NCI-H146 treated with DMSO at 0.1 percent for 48 hours (cell line): ENCODE data around the gene STT3B.

Experiments used
- DNase-seq: peaks from one replicate; lab custom pipeline; 2025; ENCODE audit not compliant: unreplicated experiment; lab: John Stamatoyannopoulos, UW

Gene STT3B

DNA sequence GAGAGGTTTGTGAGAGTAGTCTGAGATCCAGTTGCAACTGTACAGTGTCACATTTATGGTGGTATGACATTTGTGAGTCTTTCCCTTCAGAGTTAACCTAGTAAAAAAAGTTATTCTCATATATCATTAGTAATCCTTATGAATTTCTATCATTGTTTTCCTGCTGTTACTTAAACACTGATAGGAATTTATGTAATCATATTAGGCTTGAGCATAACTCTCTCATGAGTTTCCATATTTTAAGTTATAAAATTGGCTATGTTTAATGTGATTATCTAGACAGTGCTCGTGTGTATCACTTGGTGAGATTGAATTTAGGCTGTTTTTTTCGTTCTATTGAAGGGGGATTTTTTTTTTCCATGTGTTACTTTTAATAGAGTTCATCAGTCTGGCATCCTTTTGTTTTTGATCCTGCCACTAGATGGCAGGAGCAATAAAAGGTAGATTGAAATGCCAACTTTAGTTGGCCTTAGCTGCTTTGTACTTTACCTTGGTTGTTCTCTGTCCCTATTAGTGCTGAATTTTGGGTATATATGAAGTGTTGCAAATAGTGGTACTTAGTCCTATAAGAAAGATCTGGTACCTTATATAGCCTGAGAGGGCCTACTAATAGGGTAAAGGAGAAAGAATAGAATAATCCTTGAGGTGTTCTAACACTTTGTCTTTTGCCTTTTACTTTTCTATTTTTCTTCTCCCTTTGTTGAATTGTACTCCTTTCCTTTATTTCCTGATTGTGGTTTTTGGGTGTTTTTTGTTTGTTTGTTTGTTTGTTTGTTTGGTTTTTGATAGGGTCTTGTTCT lies 17.9 kb downstream of the STT3B start:
- DNase-seq, result no peak

DNA sequence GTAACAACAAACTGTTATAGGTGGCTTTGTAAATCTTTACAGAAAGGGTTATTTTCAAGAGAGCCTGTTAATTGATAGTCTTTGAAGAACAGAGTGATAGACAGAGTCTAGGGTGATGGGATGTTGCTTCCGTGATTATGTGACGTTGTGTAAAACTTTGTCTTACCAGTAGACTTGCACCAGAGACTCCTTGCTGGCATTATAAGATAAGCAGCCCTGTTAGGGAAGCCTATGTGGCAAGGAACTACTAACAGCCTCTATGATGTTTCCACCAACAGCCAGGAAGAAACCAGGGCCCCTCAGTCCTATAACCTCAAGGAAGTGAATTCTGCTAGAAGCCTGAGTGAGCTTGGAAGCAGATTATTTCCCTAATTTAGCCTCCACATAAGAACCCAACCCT lies 18.9 kb downstream of the STT3B start:
- DNase-seq, result no peak

DNA sequence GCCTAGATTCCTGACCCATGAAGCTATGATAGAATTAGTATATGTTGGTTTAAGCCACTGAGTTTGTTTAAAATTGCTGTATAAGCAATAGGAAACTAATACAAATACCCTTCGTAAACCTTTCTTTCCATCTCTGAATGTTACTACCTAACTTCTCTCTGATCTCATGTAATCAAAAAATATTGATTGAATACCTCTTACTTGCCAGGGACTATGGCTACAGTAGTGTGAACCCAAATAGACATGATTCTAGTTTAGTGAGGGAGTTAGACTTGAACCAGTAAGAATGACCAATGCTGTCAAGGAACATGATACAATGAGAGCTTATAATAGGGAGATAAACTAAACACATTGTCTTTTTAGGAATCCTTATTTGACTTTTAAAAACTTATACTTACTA lies 19.4 kb downstream of the STT3B start:
- no peak for DNase-seq

DNA sequence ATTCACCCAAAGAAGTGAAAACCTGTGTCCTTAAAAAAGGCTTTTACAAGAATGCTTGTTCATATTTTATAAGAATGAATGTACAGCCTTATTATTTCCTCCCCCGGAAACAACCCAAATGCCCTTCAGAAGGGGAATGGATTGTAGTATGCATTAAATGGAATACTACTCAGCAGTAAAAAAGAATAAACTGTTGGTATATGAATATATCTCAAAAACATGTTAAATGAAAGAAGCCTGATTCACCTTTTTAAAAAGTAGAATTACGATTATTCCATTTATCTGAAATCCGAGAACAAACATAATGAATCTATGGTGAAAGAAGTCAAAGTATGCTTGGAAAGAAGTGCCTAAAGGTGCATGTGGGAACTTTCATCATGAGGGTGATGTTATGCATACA lies 20.5 kb downstream of the STT3B start:
- DNase-seq, result no peak

DNA sequence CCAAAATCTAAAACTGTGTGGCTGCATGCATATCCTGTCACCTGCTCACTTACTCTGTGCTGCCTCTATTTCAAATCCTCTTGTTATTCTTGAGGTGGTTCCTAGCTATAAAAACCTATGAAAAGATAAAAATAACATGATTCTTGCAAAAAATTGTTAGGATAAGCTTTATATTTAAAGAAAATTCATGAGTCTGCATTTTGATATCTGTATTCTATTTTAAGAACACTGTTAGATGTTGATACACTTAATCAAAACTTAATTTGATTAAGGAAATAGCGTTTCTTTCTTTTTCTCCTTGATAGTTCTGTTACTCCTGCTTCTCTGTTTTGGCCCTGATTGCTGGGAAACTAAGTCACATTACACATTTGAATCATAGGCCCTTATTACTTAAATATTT lies 22.5 kb downstream of the STT3B start:
- no peak for DNase-seq

DNA sequence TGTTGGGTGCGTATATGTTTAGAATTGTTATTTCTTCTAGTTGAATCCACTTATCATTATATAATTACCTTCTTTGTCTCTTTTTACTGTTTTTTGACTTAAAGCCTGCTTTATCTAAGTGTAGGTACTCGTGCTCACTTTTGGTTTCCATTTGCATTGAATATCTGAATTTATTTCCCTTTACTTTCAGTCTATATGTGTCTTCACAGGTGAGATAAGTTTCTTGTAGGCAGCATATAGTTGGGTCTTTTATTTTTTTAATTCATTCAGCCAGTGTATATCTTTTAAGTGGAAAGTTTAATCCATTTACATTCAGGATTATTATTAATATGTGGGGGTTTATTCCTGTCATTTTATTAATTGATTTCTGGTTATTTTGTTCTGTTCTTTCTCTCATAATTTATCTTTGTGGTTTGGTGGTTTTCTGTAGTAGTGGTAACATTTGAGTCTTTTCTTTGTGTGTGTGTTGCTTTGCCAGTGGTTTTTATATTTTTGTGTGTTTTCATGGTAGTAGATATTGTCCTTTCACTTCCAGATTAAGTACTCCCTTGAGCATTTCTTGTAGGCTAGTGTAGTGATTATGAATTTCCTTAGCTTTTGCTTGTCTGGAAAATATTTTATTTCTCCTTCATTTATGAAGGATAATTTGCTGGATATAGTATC lies 27.3 kb downstream of the STT3B start:
- DNase-seq, result no peak

DNA sequence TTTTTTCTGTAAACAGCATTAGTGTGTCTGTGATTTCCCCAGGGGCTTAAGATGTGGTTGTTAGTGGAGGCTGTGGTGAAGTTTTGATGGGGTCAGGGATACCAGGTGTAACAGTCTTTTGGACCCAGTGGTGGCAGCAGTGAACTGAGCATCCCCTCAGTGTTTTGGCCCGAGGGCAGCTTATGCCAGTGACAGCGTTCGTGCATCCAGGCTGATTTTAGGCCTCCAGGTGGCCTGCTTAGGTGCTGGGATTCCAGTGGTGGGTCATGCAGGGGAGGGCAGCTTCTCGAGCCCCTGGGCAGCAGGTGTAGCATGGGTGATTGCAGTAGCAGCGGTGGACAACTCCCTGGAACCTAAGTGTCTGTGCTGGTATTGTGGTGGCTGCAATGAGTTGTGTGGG lies 29.2 kb downstream of the STT3B start:
- DNase-seq, result no peak

DNA sequence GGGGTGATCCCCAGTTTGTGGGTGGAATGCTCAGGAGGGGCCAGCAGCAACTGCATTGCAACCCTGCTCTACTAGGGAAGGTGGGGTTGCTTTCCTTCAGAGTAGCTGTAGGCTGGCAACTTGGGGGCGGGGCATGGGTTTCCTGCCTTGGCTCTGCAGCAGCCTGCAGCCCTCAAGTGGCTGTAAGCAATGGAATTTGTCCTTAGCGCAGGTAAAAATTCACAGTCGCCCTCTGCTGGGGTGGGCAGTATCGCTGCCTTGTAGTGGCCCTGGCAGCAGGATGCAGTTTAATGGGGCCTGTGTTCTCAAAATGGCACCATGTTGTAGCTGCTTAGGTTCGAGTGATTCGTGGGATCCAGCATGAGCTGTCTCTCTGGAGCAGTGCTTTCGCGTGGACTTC lies 29.8 kb downstream of the STT3B start:
- DNase-seq, result no peak

DNA sequence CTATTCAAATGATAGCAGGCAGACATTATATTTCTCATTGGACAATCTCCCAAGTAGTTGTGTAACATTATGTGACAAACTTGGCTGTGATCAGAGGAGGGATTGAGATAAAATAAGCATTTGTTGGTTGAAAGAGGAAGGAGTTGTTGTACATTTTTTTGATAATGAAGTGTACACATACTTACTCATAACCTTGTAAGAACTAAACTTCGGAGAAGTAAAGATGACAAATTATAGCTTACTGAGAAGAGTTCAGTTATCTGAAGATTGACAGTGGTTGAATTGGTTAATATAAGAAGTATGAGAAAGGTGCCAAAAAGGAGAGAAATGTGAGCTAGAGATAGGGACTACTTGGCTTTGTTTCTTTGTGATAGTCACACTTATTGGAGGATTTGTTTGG lies 32.6 kb downstream of the STT3B start:
- no peak for DNase-seq

DNA sequence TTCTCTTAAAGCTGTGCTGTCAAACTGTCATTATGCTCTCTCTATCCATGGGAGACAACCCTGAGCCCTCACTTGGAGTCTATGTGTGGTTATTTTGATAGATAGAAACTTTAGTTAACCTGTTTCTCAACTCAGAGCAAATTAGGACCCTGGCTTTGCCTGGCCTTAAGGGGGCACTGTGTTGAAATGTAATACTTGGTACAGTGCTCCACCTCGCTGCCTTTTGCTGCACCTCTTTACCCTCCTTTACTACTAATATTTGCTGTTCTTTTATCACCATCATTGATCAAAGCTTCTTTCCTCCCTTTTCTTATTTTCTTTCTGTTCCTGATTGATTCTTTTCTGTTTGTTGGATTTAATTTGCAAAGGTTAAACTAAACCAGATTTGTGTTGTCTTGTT lies 34.3 kb downstream of the STT3B start:
- DNase-seq, result no peak

DNA sequence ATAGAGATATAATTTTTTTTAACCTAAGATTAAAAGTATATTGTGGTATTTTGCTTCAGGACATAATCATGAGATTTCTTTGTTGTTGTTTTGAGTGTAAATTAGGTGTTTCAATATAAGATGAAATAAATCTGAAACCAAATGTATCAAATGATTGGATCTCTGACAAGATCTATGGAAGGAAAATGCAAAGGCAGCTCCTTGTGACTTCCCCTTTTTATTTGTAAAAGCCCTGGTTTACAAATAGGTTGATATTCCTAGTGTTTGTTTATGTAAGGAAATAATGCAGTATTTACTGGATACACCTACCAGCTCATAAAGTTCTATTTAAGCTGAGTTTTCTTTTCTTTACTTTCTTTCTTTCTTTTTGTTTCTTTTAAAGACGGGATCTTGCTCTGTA lies 35.9 kb downstream of the STT3B start:
- no peak for DNase-seq

DNA sequence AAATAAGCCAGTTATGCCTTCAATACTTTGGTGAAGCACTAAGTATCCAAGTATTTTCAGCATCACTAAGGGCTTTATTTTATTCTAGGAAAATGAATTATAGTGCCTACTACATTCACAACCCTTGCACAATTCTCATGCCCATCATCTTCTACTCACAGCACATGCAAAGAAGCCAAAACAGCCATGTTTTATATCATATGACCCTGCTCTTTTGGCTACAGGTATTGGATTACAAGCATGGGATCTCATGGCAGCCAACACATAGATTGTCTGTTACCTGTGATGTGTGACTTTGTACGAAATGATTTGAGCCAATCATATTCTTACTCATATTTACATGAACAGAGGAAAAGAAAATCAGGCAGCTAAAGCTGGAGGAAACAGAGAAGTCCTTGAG lies 38.6 kb downstream of the STT3B start:
- DNase-seq, result no peak

DNA sequence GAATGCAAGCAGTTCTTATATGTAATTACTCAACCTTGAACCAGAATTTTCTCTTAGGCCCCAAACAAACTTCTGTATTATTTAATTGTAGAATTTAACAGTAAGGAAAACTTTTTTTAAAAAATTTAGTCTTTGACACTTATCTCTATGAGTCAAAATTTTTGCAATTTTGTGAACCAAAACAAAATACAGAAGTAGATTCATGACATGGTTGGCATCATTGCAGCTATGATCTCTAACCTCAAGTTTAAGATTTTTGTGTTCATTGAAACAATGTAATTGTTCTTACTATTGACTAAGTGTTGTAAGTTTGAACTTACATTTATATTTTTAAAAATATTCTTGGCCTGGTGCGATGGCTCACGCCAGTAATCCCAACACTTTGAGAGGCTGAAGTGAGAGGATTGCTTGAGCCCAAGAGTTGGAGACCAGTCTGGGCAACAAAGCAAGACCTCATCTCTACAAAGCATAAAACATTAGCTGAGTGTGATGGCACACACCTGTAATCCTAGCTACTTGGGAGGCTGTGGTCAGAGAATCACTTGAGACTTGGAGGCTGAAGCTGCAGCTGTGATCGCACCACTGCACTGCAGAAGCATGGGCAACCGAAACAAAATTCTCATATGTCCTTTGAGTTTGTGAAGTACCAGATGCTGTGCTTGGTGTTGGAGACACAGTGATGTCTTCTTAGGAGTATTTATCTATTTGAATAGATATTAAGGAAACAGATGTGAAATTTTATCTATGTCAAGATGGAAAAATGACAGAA lies 39.7 kb downstream of the STT3B start:
- no peak for DNase-seq

DNA sequence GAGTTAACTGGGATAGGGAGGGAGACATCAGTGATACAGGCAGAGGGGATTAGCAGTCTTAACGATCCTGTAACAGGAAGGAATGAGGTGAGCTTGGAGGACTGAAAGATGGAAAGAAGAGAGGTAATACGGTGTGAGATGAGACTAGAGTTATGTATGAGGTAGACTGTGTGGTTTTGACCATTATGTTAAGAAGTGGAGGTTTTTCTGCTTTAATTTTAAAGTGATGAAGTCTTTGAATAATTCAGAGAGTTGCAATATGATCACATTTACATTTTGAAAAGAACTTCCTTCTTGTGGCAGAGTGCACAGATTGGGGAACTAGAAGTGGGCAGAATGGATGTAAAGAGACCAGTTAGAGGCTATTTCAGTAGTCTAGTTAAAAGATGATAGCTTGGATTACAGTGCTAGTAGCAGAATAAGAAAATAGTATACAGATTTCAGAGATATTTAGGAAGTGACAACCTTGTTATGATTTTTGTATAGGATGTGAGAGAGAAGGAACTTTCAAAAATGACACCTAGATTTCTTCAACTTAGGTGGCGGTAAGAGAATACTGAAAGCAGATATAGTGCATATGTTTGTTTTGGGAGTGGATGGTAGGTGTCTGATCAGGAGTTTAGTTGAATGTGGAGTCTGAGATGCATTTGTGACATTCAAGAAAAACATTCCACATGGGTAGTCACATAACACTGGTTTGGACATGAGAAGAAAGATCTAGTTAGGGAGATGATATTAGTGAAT lies 40.5 kb downstream of the STT3B start:
- DNase-seq, result no peak

DNA sequence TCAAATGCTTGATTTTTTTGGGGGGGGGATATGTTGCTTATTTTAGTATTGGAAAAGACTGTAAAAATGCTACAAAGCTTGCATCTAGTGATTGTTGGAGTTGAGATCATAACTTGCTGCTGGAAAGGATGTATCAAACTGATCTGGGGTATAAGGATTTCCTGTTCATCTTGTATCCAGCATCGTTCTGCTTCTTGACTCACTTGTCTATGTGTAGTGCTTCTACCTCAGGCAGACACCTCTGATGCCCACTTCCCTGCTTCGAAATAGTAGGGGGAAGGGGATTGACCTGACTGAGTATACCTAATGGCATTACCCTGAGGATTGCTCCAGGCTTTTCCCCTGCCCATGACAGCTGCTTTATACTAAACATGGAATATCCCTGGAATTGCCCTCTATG lies 42.7 kb downstream of the STT3B start:
- DNase-seq, result no peak

DNA sequence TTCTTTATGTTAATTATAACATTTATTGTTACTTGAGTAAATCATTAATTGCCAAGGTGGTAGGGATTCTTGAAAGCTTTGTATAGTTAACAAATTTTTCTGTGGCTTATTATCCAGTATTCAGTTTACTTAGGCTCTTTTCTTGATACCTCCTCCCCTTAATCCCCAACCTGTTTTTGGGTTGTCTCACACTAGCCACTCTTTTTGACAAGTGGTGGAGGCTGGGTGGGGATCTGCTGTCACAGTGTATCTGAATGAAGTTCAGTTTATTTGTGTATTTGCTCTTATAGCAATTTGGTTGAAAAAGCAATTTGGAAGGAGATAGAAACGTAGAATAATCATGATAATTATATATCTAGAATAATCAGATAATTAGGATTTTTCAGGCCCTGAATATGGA lies 43.8 kb downstream of the STT3B start:
- DNase-seq, result no peak

DNA sequence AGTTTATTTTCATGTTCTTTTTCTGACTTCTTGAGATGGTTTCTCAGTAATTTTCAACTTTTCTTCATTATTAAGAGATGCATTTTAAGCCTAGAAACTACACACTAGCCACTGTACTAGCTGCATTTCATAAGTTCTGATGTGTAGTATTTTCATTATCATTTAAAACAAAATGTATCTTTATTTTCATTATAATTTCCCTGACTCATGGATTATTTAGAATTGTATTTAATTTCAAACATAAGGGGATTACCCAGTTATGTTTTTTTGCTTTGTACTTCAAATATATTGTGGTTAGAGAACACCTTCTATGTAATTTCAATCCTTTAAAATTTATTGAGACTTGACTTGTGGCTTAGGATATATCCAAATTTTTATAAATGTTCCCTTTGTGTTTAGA lies 44.5 kb downstream of the STT3B start:
- no peak for DNase-seq

DNA sequence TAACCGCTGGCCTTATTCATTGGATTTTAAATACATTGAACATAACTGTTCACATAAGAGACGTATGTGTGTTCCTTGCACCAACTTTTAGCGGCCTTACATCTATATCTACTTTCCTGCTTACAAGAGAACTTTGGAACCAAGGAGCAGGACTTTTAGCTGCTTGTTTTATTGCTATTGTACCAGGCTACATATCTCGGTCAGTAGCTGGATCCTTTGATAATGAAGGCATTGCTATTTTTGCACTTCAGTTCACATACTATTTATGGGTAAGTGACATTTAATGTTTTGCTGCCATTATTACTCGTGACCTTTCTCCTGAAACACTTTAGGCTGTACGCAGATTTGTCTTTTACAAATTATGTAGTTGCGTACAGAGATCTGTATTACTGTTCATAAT lies 47.1 kb downstream of the STT3B start:
- DNase-seq, result no peak

DNA sequence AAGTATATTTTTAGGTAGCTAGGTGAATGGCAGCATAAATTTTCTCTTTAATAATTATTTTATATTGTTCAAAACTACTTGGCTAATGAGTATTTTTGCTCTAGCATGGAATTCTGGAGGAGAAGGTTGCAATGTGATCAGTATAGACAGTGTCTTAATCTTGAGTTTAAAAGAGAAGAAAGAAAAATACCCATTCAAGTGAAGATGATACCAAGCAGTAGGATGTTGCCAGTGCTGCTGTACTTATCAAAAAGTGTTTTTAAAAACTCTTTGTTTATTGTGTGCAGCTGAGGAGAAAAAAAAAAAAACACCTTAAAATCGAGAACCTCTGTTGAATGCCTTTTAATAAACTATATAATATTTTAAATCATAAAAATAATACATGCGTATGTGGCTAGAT lies 47.9 kb downstream of the STT3B start:
- no peak for DNase-seq

DNA sequence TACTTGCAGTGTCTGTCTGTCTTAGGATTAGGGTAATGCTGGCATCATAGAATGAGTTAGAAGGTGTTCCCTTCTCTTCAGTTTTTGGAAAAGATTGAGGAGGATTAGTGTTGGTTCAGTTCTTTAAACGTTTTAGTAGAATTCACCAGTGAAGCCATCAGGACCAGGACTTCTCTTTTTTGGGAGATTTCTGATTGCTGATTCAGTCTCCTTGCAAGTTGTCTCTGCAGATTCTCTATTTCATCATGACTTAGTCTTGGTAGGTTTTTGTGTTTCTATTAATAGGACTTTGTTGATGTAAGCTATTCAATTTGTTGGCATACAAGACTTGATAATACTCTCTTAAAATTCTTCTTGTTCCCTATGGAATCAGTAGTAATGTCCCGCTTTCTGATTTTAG lies 48.9 kb downstream of the STT3B start:
- no peak for DNase-seq

DNA sequence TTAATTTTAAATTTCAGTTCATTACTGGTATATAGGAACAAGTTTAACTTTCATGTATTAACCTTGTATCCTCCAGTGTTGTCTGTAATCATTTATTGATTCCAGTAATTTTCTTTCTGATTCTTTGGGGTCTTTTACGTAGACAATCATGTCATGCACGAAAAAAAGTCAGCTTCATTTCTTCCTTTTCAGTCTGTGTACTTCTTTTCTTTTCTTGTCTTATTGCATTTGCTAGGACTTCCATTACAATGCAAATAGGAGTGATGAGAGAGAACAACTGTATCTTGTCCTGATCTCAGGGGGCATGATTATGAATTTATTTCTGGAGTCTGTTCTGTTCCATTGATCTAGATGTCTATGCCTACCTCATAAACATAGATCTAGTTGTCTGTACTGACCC lies 56.5 kb downstream of the STT3B start:
- DNase-seq, result no peak

DNA sequence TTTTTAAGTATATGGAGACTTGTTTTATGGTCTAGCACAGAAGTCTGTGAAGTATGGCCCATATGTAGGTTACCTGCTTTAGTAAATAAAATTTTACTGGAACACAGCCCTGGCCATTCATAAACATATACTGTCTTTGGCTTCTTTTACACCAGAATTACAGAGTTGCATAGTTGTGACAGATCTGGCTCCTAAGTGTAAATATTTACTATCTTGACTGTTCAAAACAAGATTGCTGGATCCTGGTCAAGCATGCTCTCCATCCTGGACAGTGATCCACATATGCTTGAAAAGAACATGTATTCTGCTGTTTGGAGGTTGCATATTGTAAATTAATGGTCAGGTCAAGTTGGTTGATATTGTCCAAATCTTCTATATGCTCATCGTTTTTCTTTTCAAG lies 57.9 kb downstream of the STT3B start:
- no peak for DNase-seq
